Measurements from ENCODE around the gene ITGB3. TPM values are rescaled to one million over a fixed set of nuclear protein-coding genes. Genes with fewer than 3 reads are reported as not detected.
A peak's percentile ranks its signal among the peaks of the same experiment; 100 is the strongest.

ITGB3 gene
- total and polyA plus RNA-seq, 9 of the 15 experiments (the other 6 are each of a cell fraction or from before 2014, with no cell fraction given): 0.08 to 2.6 (median 0.62) TPM; not detected in 1

- TF ChIP-seq ZNF609 (CRISPR knock-in tag; IDR thresholded peaks at IDR 0.05; ENCODE audit: borderline replicate concordance): no peak
- peak; percentile 61 for TF ChIP-seq L3MBTL2 (IDR thresholded peaks at IDR 0.05)
- TF ChIP-seq CREB3L1 (IDR thresholded peaks at IDR 0.05; ENCODE audit: borderline replicate concordance, low read depth): no peak
- TF ChIP-seq HDGF (IDR thresholded peaks at IDR 0.05): peak; percentile 43; the same call in 1 of the 2 replicates
- TF ChIP-seq HMG20B (CRISPR knock-in tag; IDR thresholded peaks at IDR 0.05): no peak
- TF ChIP-seq GATA2 (CRISPR knock-in tag; IDR thresholded peaks at IDR 0.05): peak; percentile 71
- peak; percentile 81; the same call in 1 of the 2 replicates for TF ChIP-seq TOE1 (IDR thresholded peaks at IDR 0.05; ENCODE audit: borderline replicate concordance)
- TF ChIP-seq TOE1 (CRISPR knock-in tag; IDR thresholded peaks at IDR 0.05; ENCODE audit: borderline replicate concordance, low read depth): no peak
- TF ChIP-seq TARDBP (IDR thresholded peaks at IDR 0.05): no peak
- TF ChIP-seq PKNOX1 (IDR thresholded peaks at IDR 0.05): peak; percentile 88
- no peak for TF ChIP-seq FOXO4 (CRISPR knock-in tag; IDR thresholded peaks at IDR 0.05)
- TF ChIP-seq XRCC4 (IDR thresholded peaks at IDR 0.05; ENCODE audit: extremely low read depth, insufficient read depth, insufficient read length): no peak
- TF ChIP-seq SAFB (IDR thresholded peaks at IDR 0.05; ENCODE audit: borderline replicate concordance, low read depth, low read length): no peak
- TF ChIP-seq CBFA2T3 (IDR thresholded peaks at IDR 0.05): peak; percentile 95
- no peak for TF ChIP-seq IRF9 (tag; IDR thresholded peaks at IDR 0.05)
- no peak for TF ChIP-seq TRIM28 (IDR thresholded peaks at IDR 0.05)
- TF ChIP-seq NR2F6 (CRISPR knock-in tag; IDR thresholded peaks at IDR 0.05): peak; percentile 76
- 0 out of 2 replicates have a peak, but pooled peaks have one; percentile 83 for TF ChIP-seq ZNF175 (CRISPR knock-in tag; IDR thresholded peaks at IDR 0.05; ENCODE audit: low read depth)
- no peak for TF ChIP-seq KAT2B (IDR thresholded peaks at IDR 0.05; ENCODE audit: low read depth, low read length)
- TF ChIP-seq HSF4 (CRISPR knock-in tag; IDR thresholded peaks at IDR 0.05; ENCODE audit: borderline replicate concordance): no peak
Measured at GRCh38 chr17:47265983-47266541, 12.4 kb downstream of the ITGB3 start (continued).
